ENCODE results near the gene TMEM163.
"Not testable (repeated sequence)": the region's sequence is repeated elsewhere in the genome, so short reads cannot be mapped to it uniquely, and the experiment has no call there.

Gene TMEM163

GRCh38 chr2:134665727-134666506 lies 52.9 kb downstream of the TMEM163 start:
- DNase-seq, result no peak

GRCh38 chr2:134663451-134664450 lies 55.0 kb downstream of the TMEM163 start:
- DNase-seq, result no peak

DNA sequence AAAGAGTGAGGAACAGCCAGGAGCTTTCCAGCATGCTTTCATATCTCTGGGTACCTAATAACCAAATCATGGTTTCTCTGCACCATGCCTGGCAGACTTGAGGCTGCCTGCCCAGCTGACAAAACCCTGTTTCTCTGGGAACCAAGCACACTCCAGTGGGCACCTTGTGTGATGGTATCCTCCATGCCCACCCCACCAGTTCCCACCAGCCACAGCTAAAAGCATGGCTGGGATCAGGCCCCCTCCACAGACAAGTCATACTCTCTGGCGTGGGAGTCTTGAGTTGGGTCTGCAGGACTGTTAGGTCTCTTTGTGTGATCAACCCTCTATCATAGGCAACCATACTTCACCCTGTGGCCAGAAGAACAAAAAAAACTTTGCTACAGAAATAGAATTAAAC lies 56.0 kb downstream of the TMEM163 start:
- no peak for DNase-seq

- DNase-seq, result no peak
These were observed 58.0 kb downstream of the TMEM163 start for GRCh38 chr2:134660626-134661402.

- DNase-seq, result no peak
These were observed 59.1 kb downstream of the TMEM163 start for GRCh38 chr2:134659724-134660123.

DNA sequence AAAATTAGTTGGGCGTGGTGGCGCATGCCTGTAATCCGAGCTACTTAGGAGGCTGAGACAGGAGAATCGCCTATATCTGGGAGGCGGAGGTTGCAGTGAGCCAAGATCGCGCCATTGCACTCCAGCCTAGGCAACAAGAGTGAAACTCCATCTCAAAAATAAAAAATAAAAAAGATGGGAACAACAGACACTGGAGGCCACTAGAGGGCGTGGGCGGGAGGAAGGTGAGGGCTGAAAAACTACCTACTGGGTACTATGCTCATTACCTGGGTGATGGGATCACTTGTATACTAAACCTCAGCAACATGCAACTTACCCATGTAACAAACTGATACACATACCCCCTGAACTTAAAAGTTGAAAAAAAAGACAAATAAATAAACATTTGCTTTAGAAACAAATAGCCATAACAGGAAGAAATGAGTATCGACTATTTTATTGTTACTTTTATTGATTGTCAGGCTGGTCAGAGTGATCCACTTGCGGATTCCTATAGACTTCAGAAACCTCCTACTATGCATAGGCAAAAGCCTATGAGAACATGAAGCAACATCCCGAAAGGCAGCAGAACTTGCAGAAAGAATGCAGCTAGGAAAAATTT lies 61.0 kb downstream of the TMEM163 start:
- no peak for DNase-seq

DNA sequence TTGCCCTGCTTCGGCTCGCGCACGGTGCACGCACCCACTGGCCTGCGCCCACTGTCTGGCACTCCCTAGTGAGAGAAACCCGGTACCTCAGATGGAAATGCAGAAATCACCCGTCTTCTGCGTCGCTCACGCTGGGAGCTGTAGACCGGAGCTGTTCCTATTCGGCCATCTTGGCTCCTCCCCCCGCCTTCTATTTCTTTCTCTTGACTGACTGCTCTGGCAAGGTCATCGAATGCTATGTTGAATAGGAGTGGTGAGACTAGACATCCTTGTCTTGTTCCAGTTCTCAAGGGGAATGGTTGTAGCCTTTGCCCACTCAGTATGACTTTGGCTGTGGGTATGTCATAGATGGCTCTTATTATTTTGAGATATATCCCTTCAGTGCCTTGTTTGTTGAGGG lies 62.4 kb downstream of the TMEM163 start:
- not testable (repeated sequence) for DNase-seq

- DNase-seq, result no peak
These were observed 70.2 kb downstream of the TMEM163 start for GRCh38 chr2:134648586-134648985.

DNA sequence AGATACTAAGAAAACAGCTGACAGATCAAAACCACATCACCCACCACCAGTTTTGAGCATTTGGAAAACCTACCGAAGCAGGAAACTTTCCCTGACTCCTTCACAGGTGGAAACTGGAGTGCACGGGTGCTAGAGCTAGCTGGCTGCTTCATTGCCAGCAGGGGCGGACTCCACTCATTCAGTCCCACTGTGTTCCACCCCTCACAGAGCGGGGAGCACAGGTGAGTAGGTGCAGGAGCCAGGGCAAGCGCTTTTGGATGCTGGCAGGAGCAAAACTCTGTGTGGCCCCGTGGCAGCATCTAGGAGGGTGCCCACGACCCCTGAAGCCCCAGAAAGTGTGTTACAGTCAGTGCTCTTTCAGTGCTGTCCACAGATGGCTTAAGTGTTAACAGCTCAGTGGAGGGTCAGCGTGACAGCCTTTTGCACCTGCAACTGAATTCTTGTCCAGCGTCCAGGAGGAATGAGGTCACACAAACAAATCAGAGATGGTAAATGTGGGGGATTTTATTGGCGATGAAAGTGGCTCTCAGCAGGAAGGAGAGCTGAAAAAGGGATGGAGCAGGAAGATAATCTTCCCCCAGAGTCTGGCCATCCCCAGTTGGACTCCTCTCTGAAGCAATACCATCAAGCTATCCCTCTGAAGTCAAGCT lies 71.1 kb downstream of the TMEM163 start:
- no peak for DNase-seq

- DNase-seq, result no peak
These were observed 75.9 kb downstream of the TMEM163 start for GRCh38 chr2:134642938-134643337.

DNA sequence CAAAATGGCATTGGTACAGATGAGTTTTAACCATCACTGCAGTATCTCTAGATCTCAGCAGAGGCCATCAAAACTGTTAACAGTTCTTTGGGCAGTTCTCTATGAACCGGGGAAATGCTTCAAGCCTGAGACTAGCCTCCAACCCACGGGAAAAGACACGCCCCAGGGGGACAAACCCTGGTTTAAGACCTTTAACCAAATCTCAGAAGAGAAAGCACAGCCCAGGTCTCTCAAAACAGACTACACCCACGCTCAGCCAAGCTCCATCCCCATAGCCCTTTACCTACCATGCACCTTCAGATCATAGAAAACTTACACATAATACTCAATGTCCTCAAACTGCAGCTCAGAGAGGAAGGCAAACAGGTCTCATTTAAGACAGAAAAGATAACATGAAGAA lies 78.3 kb downstream of the TMEM163 start:
- no peak for DNase-seq

GRCh38 chr2:134639265-134639664 lies 79.5 kb downstream of the TMEM163 start:
- no peak for DNase-seq

DNA sequence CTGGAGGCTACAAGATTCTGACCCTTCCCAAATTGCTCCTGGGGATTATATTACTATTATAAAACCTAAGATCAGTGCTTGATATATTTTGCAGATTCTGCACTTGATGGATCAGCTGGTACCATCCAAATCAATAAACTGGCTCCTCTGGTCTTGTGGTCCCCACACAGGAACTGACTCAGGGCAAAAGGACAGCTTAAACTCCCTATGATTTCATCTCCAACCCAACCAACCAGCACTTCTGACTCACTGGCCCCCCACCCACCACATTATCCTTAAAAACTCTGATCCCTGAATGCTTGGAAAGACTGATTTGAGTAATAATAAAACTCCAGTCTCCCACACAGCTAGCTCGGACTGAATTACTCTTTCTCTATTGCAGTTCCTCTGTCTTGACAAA lies 82.1 kb downstream of the TMEM163 start:
- DNase-seq, result no peak

DNA sequence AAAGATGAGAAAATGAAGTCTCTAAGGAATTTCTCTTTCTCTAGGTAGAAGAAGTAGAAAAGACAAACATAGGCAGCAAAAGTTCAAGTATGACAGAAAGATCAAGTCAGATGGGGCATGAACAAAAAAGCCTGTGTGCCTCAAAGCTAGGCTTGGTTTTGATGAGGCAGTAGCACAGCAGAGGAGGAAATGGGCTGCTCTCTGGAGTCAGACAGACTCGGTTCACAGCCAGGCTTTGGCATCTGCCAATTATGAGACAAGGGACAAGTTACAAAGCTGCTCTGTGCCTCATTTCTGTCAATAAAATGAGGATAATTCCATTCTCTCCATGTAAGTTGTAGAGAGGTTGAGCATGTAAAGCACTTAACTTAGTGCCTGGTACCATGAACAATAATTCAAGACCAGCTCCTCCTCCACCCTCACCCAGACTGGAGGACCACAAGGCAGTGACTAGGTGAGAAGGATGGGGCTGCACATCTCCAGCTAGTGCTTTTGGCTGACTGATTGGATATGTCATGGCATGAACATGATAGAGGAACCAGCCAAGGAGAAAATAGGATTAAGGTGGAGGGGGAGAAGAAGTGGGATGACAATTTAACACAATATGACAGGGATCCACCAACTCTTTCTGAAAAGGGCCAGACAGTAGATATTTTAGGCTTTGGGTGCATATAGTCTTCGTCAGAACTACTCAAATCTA lies 84.6 kb downstream of the TMEM163 start:
- DNase-seq, result peak in 8 of 51 donors; percentile 3 to 27 (median 10)

GRCh38 chr2:134630504-134631159 lies 88.2 kb downstream of the TMEM163 start:
- peak in 1 of 51 donors; percentile 13 for DNase-seq

DNA sequence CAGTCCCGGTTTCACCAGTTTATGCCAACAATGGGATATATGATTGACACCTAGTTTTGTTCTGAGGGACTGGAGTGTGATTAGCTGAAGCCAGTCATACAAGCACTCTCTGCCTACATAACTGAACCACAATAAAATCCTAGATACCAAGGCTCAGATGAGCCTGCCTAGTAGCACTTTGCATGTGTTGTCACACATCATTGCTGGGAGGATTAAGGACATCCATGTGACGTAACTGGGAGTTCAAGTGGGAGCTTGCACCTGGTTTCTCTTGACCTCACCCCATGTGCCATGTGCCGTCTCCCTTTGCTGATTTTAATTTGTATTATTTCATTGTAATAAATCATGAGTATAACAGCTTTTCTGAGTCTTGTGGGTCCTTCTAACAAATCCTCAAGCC lies 90.3 kb downstream of the TMEM163 start:
- no peak for DNase-seq

GRCh38 chr2:134626781-134627180 lies 92.0 kb downstream of the TMEM163 start:
- no peak for DNase-seq

DNA sequence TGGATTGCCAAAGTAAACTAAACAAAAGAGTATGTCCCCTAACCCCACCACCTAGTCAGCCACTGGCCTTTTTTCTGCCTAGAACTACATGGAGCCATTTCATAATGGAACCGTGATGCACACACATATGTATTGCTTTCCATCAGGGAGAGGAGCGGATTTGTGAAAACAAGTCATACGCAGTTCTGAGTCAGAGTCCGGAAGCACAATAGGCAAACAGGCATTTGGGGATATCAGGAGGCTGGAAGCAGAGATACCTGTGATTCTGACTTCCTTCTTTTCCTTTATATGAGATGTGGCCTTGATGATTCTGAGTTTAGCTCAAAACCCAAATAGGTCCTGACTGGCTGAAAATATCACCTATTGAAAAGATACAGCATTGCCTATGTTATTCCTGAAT lies 93.5 kb downstream of the TMEM163 start:
- no peak for DNase-seq

DNA sequence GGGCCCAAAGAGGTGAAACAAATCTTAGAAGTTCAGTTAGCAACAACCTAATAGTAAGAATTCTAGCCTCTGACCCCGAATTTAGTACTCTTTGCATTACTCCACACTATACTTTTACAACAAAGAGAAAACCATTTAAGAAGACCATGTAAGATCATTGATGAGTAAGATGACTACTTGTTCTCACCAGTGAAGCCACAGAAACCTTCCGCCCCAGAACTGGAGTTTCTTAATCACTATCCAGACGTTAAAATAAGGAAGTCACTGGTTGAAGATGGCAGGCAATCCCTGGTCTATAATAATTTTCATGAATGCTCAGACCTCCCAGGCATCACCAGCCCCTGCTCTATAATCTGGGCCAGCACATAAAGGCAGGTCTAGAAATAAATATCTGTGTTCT lies 95.0 kb downstream of the TMEM163 start:
- no peak for DNase-seq

DNA sequence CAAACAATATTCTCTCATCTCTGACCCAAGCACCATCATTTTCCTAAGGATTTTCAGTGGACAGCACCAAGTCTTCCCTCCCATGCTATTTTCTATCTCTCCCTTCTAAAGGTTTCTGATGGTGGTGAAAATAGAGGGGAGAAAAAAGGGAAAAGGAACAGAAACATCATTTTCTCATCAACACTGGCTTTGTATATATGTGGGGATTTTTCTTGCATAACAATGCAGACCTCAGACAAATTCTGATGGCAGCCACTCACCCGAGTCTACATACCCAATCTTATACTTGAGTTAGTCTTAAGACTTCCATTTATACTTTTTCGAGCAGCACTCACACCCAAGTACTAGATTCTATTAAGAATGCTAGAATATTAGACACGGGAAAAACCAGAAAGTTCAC lies 95.8 kb downstream of the TMEM163 start:
- DNase-seq, result no peak

Data from hypothalamus (tissue), 51 donors.